Panc1 (cell line): ENCODE measurements around the gene UACA. TPM values are rescaled to one million over a fixed set of nuclear protein-coding genes. Genes with fewer than 3 reads are reported as not detected.
"Not testable (repeated sequence)": the region's sequence is repeated elsewhere in the genome, so short reads cannot be mapped to it uniquely, and the experiment has no call there.

Experiments
- ATAC-seq: fragments of 200-7000 bp; cut with Tn5 transposase; 2 replicates; pipeline ENCODE4 v1.9.1; 2020; ENCODE audit warnings: mild to moderate bottlenecking, moderate library complexity
- BruUV-seq: library from RNA; stranded (reverse); fragments of 400-500 nt; replicated peaks from 2 replicates; lab custom pipeline; 2021; lab: Mats Ljungman, UMichigan
- CTCF ChIA-PET: fragments of 300-600 bp; sonication (Branson Sonifier 250); formaldehyde crosslinking; loops from one replicate; lab custom pipeline; 2022; ENCODE audit warnings: antibody characterized with exemption; lab: Charles Lee
- POLR2A ChIA-PET: fragments of 300-600 bp; sonication (Branson Sonifier 250); formaldehyde crosslinking; loops from one replicate; lab custom pipeline; 2022; ENCODE audit warnings: antibody characterized with exemption; lab: Charles Lee
- DNase-seq: peaks from one replicate; pipeline ENCODE4 v3.0.0-alpha.2; 2010; ENCODE audit warnings: low read depth, low spot score
- H3K27ac ChIP-seq: 2 replicates; pipeline ENCODE4 v1.5.1; 2011; ENCODE audit warnings: mild to moderate bottlenecking, low read length, inconsistent platforms
- H3K27me3 ChIP-seq: fragments of 200-500 bp; sonication (Bioruptor generic); 2 replicates; pipeline ENCODE4 v1.6.0; 2014; ENCODE audit warnings: low read length, inconsistent platforms; ENCODE audit not compliant: control insufficient read depth, insufficient read depth
- H3K36me3 ChIP-seq: fragments of 200-500 bp; sonication (Bioruptor generic); 2 replicates; pipeline ENCODE4 v1.5.1; 2014; ENCODE audit warnings: inconsistent platforms, mild to moderate bottlenecking, low read length, moderate library complexity; ENCODE audit not compliant: control insufficient read depth, insufficient read depth
- H3K4me1 ChIP-seq: 2 replicates; pipeline ENCODE4 v1.5.1; 2011; ENCODE audit warnings: inconsistent platforms, mild to moderate bottlenecking, low read length, moderate library complexity; ENCODE audit not compliant: control insufficient read depth, insufficient read depth
- H3K4me3 ChIP-seq, 2 experiments: 2 replicates each; pipeline ENCODE4 v1.5.1; 2011 to 2012; ENCODE audit warnings: low read depth in 2 of 2, low read length in 2 of 2, mild to moderate bottlenecking in 2 of 2, inconsistent platforms in 1 of 2, moderate library complexity in 1 of 2
- H3K9me3 ChIP-seq: fragments of 200-500 bp; sonication (Bioruptor generic); 2 replicates; pipeline ENCODE4 v1.5.1; 2014; ENCODE audit warnings: low read depth, mild to moderate bottlenecking, inconsistent platforms, low read length, moderate library complexity; ENCODE audit not compliant: control insufficient read depth, insufficient read depth
- POLR2AphosphoS5 ChIP-seq: IDR thresholded peaks from 2 replicates; pipeline ENCODE4 v1.6.1; 2012; ENCODE audit warnings: mild to moderate bottlenecking, low read depth, low read length, moderate library complexity
- SIN3A ChIP-seq: IDR thresholded peaks from 2 replicates; pipeline ENCODE4 v1.6.1; 2012; ENCODE audit warnings: low read depth, mild to moderate bottlenecking, low read length, moderate library complexity, borderline replicate concordance; ENCODE audit not compliant: insufficient read depth
- TCF7L2 ChIP-seq: IDR thresholded peaks from 2 replicates; pipeline ENCODE4 v1.6.1; 2011; ENCODE audit warnings: mild to moderate bottlenecking, low read depth, low read length, inconsistent platforms
- in situ Hi-C: cut with HindIII; loops from 2 replicates; pipeline ENCODE4 v1.10.0; 2016; ENCODE audit warnings: low sequenced_read_pairs, low pct_unique_long_range_greater_than_20kb
- intact Hi-C: fragments of 100-400 bp; cut with micrococcal nuclease; formaldehyde crosslinking; loops from one replicate; pipeline ENCODE4 v1.10.0; 2022; ENCODE audit not compliant: unreplicated experiment
- total RNA-seq: library from RNA; stranded (reverse); gene quantifications from one replicate; pipeline ENCODE4 v1.2.1, GENCODE V29; 2021; ENCODE audit not compliant: unreplicated experiment
- TF ChIP-seq, protein P1 (sequence below), 2 experiments: IDR thresholded peaks; 2 replicates each; pipeline ENCODE4 v1.6.1; 2011 to 2012; ENCODE audit warnings: low read depth in 2 of 2, control low read depth in 1 of 2, low read length in 1 of 2, mild to moderate bottlenecking in 1 of 2, moderate library complexity in 1 of 2; ENCODE audit not compliant: insufficient read depth in 1 of 2
- TF ChIP-seq, protein P2 (sequence below): fragments of 450-650 bp; IDR thresholded peaks from 2 replicates; pipeline ENCODE4 v1.5.1; 2017; ENCODE audit warnings: mild to moderate bottlenecking

UACA gene
- total RNA-seq, 1 experiment from 2014 or later: 303 TPM

DNA sequence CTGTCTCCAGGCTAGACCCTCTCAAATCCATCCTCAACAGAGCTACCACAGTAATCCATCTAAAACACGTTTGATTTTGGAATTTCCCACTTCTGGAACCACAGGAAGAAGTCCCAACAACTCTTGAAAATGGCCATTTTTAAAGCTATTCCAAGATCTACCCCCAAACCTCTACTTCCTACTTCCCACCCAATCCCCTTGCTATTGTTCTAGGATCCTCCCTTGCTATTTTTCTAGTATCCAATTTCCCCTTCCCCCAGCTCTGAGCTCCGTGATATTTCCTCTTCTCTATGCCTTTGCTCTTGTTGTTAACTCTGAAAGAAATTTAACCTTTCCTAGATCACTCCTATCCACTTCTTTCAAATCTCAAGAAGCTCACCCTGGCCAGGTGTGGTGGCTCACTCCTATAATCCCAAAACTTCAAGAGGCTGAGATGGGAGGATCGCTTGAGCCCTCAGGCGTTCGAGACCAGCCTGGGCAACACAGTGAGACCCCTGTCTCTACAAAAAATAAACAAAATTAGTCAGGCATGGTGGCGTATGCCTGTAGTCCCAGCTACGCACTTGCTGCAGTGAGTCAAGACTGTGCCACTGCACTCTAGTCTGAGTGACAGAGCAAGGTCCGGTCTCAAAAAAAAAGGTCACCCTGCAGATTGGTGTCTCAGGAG, 13.0 kb downstream of the UACA start:
- H3K4me1 ChIP-seq: peaks cover 70% of the 10 kb centered on the region
- H3K27ac ChIP-seq: peak overlapping the region; percentile 74
- CTCF ChIA-PET: no interaction called here
- POLR2A ChIA-PET: interaction anchor here (0.6 kb wide), 2 partner anchors 22 to 329 kb away, joined by 5 to 7 read pairs; no protein-coding TSS in a partner anchor
- H3K27me3 ChIP-seq: no peaks in the 10 kb centered on the region
- H3K4me3 ChIP-seq: no peak overlapping the region
- TF ChIP-seq POLR2AphosphoS5 (no peak), TCF7L2 (no peak), SIN3A (no peak)
- TF ChIP-seq, protein P1, sequence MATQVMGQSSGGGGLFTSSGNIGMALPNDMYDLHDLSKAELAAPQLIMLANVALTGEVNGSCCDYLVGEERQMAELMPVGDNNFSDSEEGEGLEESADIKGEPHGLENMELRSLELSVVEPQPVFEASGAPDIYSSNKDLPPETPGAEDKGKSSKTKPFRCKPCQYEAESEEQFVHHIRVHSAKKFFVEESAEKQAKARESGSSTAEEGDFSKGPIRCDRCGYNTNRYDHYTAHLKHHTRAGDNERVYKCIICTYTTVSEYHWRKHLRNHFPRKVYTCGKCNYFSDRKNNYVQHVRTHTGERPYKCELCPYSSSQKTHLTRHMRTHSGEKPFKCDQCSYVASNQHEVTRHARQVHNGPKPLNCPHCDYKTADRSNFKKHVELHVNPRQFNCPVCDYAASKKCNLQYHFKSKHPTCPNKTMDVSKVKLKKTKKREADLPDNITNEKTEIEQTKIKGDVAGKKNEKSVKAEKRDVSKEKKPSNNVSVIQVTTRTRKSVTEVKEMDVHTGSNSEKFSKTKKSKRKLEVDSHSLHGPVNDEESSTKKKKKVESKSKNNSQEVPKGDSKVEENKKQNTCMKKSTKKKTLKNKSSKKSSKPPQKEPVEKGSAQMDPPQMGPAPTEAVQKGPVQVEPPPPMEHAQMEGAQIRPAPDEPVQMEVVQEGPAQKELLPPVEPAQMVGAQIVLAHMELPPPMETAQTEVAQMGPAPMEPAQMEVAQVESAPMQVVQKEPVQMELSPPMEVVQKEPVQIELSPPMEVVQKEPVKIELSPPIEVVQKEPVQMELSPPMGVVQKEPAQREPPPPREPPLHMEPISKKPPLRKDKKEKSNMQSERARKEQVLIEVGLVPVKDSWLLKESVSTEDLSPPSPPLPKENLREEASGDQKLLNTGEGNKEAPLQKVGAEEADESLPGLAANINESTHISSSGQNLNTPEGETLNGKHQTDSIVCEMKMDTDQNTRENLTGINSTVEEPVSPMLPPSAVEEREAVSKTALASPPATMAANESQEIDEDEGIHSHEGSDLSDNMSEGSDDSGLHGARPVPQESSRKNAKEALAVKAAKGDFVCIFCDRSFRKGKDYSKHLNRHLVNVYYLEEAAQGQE (IDR thresholded peaks at IDR 0.05; ENCODE audit: insufficient read depth in 1 of 2, low read depth in 2 of 2, low read length in 1 of 2): no peak
- TF ChIP-seq, protein P2, sequence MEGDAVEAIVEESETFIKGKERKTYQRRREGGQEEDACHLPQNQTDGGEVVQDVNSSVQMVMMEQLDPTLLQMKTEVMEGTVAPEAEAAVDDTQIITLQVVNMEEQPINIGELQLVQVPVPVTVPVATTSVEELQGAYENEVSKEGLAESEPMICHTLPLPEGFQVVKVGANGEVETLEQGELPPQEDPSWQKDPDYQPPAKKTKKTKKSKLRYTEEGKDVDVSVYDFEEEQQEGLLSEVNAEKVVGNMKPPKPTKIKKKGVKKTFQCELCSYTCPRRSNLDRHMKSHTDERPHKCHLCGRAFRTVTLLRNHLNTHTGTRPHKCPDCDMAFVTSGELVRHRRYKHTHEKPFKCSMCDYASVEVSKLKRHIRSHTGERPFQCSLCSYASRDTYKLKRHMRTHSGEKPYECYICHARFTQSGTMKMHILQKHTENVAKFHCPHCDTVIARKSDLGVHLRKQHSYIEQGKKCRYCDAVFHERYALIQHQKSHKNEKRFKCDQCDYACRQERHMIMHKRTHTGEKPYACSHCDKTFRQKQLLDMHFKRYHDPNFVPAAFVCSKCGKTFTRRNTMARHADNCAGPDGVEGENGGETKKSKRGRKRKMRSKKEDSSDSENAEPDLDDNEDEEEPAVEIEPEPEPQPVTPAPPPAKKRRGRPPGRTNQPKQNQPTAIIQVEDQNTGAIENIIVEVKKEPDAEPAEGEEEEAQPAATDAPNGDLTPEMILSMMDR: no peak
- no peak for DNase-seq
- BruUV-seq: no TSS peak
- peaks cover 4% of the 10 kb centered on the region; the same call in 1 of the 2 replicates for H3K36me3 ChIP-seq
- H3K9me3 ChIP-seq: no peaks in the 10 kb centered on the region
- intact Hi-C loops (no loop called here), in situ Hi-C loops (no loop called here)
- ATAC-seq: 0 out of 2 replicates have a peak, but pooled peaks have one; percentile 3

DNA sequence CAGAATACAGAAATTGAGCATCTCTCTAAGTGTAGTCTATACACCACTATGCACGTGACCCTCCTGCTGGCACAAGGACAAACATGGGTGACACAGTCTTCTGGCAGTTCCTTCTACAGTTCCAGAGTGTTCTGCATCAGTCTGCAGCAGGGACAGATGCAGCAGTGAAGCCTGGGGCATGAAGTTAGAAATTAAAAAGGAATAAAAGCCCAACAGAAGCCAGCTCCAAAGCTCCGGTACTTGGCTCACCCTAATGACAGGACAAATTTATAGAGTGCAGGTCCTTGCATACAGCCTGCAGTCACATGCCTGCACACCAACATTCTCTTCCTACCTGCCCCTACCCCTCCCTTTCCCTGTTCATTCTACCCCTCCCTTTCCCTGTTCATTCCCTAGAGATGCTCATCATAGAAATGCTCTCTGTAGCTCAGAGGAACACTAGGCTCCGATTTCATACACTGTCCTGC, 15.0 kb downstream of the UACA start:
- intact Hi-C loops: no loop called here
- Histone ChIP-seq H3K4me3 (no peak overlapping the region), H3K27ac (peak overlapping the region; percentile 18), H3K36me3 (no peaks in the 10 kb centered on the region; the same call in 1 of the 2 replicates), H3K27me3 (no peaks in the 10 kb centered on the region), H3K4me1 (peaks cover 64% of the 10 kb centered on the region), H3K9me3 (no peaks in the 10 kb centered on the region)
- BruUV-seq: no TSS peak
- DNase-seq (no peak), ATAC-seq (peak; percentile 66)
- POLR2A ChIA-PET: interaction anchor here (0.7 kb wide), 1 partner anchor 144 kb away, joined by 4 read pairs; no protein-coding TSS in a partner anchor
- TF ChIP-seq, protein P1 (IDR thresholded peaks at IDR 0.05; ENCODE audit: insufficient read depth in 1 of 2, low read depth in 2 of 2, low read length in 1 of 2): no peak
- peak; percentile 68; the same call in 1 of the 2 replicates for TF ChIP-seq POLR2AphosphoS5
- CTCF ChIA-PET: no interaction called here
- in situ Hi-C loops: no loop called here

DNA sequence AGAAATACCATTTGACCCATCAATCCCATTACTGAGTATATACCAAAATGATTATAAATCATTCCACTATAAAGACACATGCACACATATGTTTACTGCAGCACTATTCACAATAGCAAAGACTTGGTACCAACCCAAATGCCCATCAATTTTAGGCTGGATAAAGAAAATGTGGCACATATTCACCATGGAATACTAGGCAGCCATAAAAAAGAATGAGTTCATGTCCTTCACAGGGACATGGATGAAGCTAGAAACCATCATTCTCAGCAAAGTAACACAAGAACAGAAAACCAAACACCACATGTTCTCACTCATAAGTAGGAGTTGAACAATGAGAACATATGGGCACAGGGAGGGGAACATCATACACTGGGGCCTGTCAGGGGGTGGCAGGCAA, 16.8 kb downstream of the UACA start:
- ATAC-seq, BruUV-seq, H3K36me3 ChIP-seq, DNase-seq, H3K27ac ChIP-seq, H3K4me3 ChIP-seq, H3K27me3 ChIP-seq, POLR2A ChIA-PET, CTCF ChIA-PET, H3K9me3 ChIP-seq, in situ Hi-C loops, intact Hi-C loops: not testable (repeated sequence)
- peaks cover 64% of the 10 kb centered on the region for H3K4me1 ChIP-seq
